ENCODE data around the gene PLCH2. TPM values are rescaled to one million over a fixed set of nuclear protein-coding genes. Genes with fewer than 3 reads are reported as not detected.

The PLCH2 gene, protein sequence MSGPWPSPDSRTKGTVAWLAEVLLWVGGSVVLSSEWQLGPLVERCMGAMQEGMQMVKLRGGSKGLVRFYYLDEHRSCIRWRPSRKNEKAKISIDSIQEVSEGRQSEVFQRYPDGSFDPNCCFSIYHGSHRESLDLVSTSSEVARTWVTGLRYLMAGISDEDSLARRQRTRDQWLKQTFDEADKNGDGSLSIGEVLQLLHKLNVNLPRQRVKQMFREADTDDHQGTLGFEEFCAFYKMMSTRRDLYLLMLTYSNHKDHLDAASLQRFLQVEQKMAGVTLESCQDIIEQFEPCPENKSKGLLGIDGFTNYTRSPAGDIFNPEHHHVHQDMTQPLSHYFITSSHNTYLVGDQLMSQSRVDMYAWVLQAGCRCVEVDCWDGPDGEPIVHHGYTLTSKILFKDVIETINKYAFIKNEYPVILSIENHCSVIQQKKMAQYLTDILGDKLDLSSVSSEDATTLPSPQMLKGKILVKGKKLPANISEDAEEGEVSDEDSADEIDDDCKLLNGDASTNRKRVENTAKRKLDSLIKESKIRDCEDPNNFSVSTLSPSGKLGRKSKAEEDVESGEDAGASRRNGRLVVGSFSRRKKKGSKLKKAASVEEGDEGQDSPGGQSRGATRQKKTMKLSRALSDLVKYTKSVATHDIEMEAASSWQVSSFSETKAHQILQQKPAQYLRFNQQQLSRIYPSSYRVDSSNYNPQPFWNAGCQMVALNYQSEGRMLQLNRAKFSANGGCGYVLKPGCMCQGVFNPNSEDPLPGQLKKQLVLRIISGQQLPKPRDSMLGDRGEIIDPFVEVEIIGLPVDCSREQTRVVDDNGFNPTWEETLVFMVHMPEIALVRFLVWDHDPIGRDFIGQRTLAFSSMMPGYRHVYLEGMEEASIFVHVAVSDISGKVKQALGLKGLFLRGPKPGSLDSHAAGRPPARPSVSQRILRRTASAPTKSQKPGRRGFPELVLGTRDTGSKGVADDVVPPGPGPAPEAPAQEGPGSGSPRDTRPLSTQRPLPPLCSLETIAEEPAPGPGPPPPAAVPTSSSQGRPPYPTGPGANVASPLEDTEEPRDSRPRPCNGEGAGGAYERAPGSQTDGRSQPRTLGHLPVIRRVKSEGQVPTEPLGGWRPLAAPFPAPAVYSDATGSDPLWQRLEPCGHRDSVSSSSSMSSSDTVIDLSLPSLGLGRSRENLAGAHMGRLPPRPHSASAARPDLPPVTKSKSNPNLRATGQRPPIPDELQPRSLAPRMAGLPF (N-terminal part only)
- 0.16 TPM for total RNA-seq
- long read RNA-seq, partial matches to known transcripts = 0 of 1 reads
- long read RNA-seq, other reads (novel, unspliced or antisense) = 1 of 1 reads

DNA sequence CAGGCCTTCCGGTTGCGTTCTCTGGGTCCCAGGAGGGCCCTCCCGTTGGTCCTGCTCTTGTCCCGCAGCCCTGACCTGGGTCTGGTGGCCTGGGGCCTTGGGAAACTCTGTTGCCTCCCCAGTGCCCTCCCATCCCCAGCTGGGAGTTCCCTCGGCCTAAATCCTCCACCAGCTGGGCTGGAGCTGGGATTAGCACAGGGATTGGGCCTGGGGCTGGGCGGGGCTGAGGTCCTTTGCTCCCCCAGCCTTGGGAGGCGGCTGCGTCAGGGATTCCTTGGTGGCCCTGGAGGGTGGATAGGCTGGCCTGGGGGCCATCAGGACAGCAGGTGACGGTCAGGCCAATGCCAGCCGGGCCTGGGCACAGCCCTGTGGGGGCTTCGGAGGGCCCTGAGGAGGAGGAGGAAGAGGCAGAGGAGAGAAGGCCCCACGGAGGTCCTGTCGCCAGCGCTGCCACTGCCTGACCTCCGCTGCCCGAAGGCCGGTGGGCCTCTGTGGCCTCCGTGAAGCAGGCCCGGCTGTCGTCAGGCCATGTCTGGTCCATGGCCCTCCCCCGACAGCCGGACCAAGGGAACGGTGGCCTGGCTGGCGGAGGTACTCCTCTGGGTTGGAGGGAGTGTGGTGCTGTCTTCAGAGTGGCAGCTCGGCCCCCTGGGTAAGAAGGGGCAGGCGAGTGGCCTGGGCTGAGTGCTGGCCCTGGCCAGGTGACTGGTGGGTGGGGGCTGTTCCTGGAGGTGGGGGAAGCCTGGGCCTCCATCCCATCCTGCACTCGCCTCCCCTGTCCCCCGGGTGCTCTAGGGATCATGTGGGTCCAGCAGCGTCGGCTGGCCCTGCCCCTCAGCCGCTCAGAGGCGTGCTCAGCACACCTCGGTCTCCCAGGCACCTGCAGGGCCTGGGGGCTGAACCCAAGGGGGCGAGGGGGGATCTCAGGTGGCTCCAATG, at the start of gene PLCH2:
TSS of gene PLCH2 (plus strand) at position 229 of the 939 bp plus-strand sequence. CDS start at position 529, 300 bp downstream.
- intact Hi-C loops (cut with micrococcal nuclease) = no loop called here
- no peaks in the 10 kb centered on the region for H3K9me3 ChIP-seq (replicated peaks)
- H3K4me1 ChIP-seq = peaks cover 8% of the 10 kb centered on the region
- TF ChIP-seq, protein P1, sequence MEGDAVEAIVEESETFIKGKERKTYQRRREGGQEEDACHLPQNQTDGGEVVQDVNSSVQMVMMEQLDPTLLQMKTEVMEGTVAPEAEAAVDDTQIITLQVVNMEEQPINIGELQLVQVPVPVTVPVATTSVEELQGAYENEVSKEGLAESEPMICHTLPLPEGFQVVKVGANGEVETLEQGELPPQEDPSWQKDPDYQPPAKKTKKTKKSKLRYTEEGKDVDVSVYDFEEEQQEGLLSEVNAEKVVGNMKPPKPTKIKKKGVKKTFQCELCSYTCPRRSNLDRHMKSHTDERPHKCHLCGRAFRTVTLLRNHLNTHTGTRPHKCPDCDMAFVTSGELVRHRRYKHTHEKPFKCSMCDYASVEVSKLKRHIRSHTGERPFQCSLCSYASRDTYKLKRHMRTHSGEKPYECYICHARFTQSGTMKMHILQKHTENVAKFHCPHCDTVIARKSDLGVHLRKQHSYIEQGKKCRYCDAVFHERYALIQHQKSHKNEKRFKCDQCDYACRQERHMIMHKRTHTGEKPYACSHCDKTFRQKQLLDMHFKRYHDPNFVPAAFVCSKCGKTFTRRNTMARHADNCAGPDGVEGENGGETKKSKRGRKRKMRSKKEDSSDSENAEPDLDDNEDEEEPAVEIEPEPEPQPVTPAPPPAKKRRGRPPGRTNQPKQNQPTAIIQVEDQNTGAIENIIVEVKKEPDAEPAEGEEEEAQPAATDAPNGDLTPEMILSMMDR (IDR thresholded peaks at IDR 0.05; ENCODE audit: borderline replicate concordance) = no peak
- DNase-seq = no peak
- H3K4me3 ChIP-seq = no peak within 1 kb of the TSS
- H3K27me3 ChIP-seq (ENCODE audit: low read depth) = peaks cover 77% of the 10 kb centered on the region
- no peak within 1 kb of the TSS for H3K27ac ChIP-seq (replicated peaks)
- H3K36me3 ChIP-seq = no peaks in the 10 kb centered on the region

DNA sequence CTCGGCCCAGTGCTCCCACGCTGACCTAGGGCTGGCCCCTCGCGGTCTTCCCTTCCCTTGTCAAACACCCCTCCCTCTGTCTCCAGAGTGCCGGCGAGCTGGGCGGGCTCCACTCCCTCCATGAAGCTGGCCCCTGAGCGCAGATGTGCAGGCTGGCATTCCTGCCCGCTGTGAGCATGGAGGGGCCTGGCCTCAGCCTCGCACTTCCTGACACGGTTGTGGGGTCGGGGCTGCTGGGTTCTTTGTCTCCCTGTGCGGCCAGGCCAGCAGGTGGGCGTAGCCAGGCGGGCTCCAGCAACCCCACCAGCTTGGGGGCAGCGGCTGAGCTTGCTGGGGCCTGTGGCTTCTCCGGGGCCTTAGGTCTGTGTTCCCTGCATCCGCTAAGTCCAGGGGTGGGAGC, 49.5 kb upstream of the PLCH2 start:
- H3K27me3 ChIP-seq (ENCODE audit: low read depth) = peaks cover 84% of the 10 kb centered on the region

DNA sequence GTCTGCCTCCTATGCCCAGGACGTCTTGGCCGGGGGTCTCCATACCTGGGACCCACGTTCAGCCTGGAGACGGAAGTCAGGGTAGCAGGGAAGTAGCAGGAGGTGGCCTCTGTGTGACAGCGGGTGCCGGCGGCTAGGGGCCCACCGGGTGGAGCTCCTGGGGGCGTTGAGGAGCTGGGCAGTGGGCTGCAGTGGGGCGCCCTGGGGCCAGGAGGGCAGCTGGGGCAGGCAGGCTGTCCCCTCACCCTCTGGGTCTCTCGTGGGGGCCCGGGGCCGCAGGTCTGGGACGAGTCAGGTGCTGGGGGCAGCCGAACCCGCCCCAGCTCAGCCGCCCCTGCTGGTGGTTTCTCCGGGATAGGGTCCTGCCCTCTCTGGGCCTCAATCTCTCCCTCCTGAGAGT, 49.0 kb upstream of the PLCH2 start:
- no peak overlapping the region for H3K27ac ChIP-seq (replicated peaks)
- H3K4me1 ChIP-seq = no peaks in the 10 kb centered on the region
- no peak for DNase-seq
- H3K9me3 ChIP-seq (replicated peaks) = peaks cover 24% of the 10 kb centered on the region
- H3K36me3 ChIP-seq = no peaks in the 10 kb centered on the region
- intact Hi-C loops (cut with micrococcal nuclease) = no loop called here
- H3K27me3 ChIP-seq (ENCODE audit: low read depth) = peaks cover 84% of the 10 kb centered on the region
- TF ChIP-seq, protein P1 (IDR thresholded peaks at IDR 0.05; ENCODE audit: borderline replicate concordance) = no peak
- no peak overlapping the region for H3K4me3 ChIP-seq

More for the DNA sequence above, 49.5 kb upstream of the PLCH2 start:
- H3K4me3 ChIP-seq = no peak overlapping the region
- no peaks in the 10 kb centered on the region for H3K36me3 ChIP-seq
- peaks cover 24% of the 10 kb centered on the region for H3K9me3 ChIP-seq (replicated peaks)
- intact Hi-C loops (cut with micrococcal nuclease) = no loop called here
- TF ChIP-seq, protein P1 (IDR thresholded peaks at IDR 0.05; ENCODE audit: borderline replicate concordance) = no peak
- no peaks in the 10 kb centered on the region for H3K4me1 ChIP-seq
- DNase-seq = no peak
- H3K27ac ChIP-seq (replicated peaks) = no peak overlapping the region

DNA sequence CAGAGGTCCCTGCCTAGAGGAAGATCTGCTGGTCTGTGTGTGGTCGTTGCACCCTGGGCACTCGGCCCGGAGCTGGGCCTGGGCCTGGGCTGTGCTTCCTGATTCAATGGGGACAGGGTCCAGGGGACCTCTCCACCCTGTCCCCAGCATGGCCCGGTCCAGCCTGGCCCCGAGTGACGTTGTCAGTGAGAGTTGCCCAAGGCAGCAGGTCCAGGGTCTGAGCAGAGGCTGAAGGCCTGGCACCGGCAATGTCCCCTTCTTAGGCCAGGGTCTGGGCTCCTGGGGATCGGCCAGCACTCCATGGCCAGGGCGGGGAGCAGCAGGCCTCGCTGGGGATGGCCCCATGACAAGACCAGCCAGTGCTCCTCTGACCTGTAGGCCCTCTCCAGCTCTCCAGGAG, 48.1 kb upstream of the PLCH2 start:
- DNase-seq = no peak
- TF ChIP-seq, protein P1 (IDR thresholded peaks at IDR 0.05; ENCODE audit: borderline replicate concordance) = no peak
- intact Hi-C loops (cut with micrococcal nuclease) = no loop called here
- Histone ChIP-seq H3K27me3 (ENCODE audit: low read depth) (peaks cover 84% of the 10 kb centered on the region), H3K4me1 (no peaks in the 10 kb centered on the region), H3K36me3 (no peaks in the 10 kb centered on the region), H3K9me3 (replicated peaks) (peaks cover 16% of the 10 kb centered on the region), H3K4me3 (no peak overlapping the region), H3K27ac (replicated peaks) (no peak overlapping the region)

All from left ventricle myocardium inferior (tissue), 1 donor.